Putamen (tissue), 1 donor: ENCODE data around the gene VDR.

ENCODE experiments used
- DNase-seq: peaks from one replicate; pipeline ENCODE4 v3.0.0-alpha.2; 2016; ENCODE audit warnings: low spot score

VDR gene

DNA sequence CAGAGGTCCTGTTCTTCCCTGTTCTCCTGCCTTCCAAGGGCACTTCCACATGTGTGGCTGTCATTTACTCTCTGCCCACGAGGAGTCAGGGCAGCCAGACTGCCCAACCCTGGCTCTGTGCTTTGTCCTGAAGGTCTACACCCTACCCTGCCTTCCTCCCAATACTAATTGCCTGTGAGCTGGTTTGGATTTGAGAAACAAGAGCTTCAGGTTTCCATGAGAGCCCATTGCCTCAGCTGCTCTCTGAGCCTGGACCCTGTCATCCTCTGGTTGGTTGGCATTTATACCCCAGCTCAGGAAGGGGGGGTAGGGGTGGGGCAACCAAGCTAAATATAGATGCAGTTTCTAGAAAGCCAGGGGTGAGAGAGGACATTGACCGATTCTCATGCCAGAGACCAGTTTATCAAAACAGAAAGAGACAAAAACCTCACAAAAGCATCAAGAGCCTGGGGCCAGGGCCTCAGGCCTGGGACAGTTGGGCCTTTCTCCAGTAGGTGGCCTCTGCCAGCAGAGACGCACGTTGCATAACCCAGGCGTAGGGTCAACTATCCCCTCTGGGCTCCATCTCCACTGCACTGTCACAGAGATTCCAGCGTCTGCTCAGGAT is 34.5 kb downstream of the VDR start:
- DNase-seq, result no peak

DNA sequence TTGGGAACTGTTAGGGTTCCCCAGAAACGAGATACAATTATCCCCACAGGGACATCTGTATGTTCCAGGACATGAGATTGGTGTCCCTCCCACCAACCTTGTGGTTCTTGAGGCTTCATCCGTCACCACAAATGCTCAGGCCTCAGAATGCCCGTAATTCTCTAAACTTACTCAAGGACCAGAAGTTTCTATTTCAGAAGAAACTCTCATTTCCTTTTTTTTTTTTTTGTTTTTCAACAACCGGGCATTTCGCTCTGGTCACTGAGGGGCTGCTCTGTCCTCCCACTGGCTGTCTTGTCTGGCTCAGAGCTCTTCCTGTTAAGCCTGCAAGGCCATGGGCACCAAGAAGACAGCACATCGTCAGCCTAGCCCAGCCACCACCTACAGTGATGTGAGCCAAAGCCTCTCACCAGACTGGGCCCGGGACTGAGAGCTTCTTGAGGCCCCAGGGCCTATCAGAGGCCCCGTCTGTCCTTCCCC is 36.2 kb downstream of the VDR start:
- no peak for DNase-seq

DNA sequence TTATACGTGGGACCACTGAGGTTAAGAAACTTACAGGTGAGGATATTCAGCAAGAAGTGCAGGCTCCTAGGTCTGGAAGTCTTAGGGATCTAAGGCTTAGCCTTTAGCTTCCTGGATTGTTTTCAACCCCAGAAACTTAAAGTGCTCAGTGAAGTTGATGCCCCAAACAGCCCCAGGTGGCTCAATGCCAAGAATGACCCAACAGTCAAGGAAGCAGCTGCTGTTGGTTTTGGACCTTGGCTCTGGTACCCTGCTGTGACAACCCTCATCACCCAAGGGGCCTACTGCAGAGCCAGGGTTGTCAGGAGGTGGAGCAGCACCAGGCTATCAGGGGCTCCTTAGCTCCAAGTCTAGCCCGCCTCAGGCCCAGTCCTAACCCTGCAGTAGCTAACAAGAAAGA is 36.8 kb downstream of the VDR start:
- DNase-seq, result no peak

DNA sequence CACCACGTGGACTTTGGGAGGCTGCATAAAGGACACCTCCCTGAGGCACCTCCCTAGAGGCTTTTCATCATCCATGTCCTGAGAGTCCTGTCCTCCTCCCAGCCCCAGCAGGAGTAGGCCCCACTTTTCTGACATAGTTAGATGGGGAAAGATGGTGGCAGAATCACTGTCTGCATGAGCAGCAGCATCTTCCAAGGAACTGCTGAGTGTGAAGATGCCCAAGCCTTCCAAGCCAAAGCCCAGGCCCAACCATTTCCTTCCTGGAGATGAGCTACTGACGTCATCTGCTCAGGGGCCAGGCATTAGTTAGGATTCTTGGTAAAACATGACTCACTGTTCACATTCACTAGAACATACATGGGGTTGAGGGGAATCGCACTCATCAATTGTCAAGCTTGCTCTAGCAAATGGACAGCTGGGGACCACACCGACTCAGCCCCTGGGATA is 37.3 kb downstream of the VDR start:
- DNase-seq, result no peak

DNA sequence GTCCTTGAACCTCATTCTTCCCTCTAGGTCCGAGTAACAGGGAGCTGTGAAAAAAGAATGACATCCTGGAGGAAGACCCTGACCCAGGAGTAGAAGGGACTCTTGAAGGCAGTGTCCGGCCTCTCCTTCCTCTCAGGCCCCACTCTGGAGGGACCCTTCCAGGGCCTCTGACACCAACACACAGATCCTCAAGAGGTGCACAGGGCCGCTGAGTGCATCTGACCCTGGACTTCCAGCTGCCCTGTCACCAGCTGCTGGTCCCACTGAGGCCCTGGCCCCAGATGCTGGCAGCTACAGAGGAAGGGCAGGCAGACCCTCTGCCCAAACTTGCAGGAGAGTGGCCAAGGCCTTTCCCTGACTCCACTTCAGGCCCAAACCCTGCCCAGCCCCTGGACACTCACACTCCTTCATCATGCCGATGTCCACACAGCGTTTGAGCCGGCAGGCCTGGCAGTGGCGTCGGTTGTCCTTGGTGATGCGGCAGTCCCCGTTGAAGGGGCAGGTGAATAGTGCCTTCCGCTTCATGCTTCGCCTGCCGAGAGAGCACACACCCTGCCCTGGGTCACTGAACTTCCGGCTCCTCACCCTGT is 40.1 kb downstream of the VDR start:
- no peak for DNase-seq

DNA sequence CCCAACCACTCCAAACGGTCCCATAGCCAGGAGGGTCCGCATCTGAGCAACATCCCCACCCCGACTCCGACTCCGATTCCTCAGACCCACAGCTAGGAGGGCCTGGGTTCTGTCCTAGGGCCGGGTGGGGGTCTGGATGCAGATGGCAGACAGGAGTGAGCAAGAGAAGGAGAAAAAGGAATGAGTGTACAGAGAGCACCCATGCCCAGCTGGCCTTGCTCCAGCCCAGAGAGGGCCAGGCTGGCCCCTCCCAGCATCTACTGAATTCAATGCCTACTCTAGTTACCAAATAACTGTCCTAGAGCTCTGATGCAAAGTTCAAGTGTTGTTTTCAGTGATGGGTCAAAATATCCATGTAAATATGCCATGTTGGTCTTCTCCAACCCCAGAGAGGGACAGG is 40.8 kb downstream of the VDR start:
- no peak for DNase-seq

DNA sequence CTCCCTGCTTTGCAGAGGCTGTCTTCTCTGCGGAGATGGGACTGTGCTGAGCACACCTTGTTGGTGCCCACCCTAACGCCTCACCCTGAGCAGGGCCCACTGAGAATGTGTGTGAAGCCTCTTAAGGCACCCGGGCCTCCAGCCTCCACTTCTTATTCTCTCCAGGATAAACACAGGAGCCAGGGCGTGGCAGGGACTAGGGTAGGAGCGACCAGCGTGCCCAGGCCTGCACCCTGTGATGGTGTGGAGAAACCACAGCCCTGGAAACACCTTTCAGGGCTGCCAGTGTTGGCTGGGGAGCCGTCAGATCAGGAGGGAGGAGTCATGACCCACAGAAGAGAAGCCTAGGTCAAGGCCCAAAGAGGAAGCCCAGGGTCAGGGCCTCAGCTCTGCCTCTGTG is 41.3 kb downstream of the VDR start:
- DNase-seq, result no peak

DNA sequence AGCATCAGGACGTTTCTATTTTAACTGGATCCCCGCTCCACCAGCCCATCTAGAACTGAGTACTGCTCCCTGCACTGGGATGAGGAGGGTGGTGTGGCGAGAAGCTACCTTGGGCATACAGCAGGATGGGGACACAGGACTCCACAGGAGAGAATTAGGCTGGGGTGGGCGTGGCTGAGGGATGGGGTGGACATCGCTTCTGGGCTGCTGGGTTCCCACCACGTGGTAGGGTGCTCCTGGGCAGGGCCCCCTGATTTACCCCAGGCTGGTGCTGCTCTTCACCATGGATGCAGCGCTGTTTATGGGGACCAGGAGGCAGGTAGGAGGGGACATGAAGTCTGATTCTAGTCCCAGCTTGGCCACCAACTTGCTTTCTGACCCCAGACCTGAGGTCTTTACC is 41.9 kb downstream of the VDR start:
- no peak for DNase-seq

DNA sequence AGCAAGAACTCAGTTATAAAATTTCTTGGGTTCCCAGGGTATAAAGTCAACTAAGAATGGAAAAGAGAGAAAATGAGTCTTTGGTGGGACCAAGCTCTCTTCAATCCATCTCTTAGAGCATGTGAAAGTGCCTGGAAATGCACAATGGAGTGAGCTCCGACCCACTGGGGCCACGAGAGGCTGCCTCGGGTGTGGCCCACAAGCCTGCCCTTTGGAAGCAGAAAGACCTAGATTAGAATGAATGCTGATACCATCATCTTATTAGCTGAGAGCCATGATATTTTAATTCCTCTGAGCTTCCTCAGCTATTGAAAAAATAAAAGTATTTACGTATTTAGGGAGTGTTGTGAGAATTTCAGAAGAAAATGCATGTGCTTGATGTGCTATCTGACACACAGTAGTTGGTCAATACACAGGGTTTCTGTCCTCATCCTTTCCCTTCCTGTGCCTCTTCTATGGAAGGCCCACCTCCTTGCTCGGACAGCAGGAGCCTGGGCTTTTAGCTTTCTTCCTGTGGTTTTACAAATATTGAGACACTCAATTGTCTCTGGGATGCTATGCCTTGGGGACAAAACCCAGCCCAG is 42.5 kb downstream of the VDR start:
- no peak for DNase-seq

DNA sequence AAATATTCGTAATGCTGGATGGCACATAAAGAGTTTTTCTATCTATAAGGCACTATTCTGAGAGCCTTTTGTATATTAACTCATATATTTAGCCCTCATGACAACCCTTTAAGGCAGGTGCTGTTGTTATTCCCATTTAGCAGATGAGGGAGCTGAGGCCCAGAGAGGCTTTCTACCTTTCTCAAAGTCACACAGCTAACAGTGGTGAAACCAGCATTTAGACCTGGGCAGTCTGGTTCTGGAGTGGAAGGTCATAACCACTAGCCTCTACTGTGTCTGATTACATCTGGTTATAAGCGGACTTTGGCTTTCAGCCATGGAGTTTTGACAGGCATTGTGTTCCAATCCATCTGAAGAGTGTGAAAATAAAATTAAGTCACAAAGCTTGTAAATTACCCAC is 43.9 kb downstream of the VDR start:
- DNase-seq, result no peak

DNA sequence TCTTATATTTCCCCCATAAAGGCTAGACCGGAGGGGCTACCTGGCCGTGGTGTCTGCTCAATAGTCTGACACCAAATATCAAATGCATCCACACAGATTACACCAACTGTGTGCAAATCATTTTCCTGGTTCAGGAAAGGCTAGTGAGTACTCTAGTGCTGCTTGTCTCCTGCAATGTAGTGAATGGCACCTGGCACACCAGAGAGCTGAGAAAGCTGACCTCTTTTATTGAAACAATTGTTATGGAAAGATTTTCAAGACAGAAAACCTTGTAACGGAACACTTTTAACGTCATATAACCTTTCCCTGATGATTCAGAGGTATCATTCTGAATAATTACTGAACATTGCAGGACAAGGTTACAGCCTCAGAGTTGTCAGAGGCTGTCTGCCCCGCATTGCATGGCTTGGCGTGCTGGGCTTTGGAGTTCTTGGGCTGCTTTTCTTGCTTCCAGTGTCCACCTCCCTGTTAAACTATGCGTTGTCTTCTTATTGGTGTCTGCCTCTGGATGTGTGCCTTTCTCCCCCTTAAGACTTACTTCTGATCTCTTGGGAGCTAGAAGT is 44.4 kb downstream of the VDR start:
- no peak for DNase-seq

DNA sequence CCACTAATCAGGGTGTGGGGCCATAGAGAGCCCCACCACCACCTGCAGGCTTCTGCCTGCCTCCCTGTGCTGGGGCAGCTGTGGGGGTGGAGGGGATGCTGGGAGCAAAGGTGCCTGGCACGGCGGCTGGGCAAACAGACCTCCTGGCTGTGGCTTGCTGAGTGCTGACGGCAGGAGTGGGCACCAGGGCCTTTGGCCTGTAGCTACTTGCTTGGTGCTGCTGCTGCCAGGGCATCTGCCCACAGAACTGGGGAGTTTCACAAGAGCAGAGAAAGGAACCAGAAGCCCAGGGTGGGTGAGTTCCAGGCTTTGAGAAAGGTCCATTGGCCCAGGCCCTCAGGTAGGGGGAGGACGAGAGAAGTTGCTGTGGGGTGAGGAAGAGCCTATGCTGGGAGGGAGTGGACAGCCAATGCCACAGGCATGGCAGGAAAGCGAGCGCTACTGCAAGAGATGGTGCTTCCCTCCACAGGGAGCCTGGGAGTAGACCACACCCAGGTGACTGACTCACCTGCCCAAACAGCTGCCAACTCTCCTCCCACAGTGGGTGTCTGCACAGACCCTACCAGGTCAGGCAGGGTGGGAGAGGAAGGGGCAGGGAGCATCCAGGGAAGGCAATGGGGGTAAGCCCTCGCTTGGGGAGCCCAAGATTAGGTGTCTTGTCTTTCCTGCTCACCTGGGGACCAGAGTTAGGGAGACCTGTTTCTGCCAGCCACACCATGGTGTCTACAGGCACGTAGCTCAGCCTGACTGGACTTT is 46.1 kb downstream of the VDR start:
- no peak for DNase-seq

DNA sequence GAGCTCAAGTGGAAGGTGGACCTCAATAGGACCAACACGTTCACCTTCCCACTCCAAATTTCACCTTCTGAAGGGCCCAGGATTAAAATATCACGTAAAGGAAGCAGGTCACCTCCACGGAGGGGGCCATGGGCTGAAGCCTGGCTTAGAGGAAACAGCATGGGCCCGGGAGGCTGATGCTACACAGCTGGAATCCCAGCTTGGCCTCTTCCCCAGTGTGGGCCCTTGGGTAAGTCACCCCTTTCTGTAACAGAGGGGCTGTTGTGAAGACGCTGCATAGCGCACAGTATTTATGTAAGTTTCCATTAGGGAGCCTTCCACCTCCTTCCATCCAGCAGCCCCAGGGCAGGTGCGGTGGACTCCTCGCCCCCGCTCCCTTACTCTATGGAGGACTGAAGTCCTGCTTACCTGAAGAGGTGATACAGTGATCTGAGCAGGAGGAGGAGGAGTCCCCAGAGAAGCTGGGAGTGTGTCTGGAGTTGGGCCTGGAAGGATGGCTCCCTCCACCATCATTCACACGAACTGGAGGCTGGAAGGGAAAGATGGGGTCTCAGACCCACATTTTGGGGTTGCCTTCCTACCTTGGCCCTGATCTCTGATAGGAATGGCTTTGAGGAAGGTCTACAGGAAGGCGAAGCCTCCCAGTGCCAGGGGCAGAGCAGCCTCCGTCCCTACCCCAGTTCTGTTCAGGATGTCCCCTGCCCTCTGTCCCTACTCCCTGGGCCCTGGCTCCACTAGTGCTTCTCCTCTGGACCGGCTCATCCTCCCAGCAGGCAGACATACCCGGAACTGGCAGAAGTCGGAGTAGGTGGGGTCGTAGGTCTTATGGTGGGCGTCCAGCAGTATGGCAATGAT is 47.8 kb downstream of the VDR start:
- DNase-seq, result no peak

DNA sequence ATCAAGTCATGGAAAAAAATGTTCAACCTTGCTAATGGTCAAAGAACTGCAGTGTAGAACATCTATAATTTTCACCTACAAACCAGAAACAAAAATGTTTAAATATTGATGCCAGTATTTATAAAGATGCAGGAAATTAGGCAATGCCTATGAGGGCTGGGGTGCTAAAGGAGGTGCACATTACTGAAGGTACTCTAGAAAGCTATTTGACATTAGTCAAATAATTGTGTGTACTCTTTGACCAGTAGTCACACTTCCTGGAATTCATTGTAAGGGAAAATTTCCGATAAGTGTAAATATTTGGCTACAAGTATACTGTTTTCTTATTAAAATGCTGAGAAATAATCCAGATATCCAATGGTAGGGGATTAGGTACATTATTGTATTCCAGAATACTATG is 48.7 kb downstream of the VDR start:
- no peak for DNase-seq

DNA sequence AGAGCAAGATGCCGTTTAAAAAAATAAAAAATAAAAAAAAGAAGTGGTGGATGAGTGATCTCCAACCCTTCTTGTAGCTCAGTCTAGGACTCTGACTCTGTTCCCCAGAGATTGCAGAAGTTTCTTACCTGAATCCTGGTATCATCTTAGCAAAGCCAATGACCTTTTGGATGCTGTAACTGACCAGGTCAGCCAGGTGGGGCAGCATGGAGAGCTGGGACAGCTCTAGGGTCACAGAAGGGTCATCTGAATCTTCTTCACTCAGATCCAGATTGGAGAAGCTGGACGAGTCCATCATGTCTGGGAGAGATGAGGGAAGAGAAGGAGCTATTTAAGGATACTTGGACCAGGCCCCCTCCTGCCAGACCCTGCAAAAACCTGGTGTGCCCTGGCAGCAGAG is 49.3 kb downstream of the VDR start:
- DNase-seq, result no peak

DNA sequence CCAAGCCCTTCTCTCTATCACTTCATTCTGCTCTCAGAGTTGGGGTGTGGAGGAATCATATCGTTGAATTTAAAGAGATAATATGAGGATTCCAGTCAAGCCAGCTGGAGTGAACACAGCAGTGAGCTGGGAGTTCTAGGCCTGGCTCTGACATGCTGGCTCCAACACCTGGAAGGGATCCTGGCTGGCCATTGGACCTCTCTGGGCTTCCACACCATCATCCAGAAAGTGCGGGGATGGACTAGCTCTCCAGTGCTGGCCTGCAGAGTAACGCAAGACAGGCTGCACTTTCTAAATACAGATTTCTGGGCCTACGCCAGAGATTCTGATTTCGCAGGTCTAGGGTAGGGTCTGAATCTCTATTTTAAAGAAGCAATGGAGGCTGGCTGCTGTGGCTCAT is 50.3 kb downstream of the VDR start:
- no peak for DNase-seq

DNA sequence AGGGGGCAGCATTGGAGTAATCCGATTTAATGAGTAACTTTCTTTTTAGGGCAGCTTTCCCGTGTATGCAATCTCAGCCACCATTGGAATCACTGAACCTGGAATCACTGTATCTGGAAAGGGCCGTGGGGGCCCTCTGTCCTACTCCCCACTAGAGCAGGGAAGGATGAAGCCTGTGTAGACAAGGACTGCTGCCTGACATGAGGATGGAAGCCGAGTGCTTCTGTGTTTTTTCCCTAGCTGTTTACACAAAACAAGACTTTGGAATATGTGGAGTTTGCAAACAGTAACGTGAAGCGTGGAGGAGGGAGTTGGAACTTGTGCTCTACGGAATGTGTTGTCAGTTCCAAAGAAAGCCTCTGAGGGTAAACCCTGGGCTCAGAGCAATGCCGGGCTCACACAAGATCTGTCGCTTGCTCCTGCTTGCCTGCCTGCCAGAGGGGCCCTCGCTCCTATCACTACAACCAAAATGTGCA is 52.7 kb downstream of the VDR start:
- no peak for DNase-seq

DNA sequence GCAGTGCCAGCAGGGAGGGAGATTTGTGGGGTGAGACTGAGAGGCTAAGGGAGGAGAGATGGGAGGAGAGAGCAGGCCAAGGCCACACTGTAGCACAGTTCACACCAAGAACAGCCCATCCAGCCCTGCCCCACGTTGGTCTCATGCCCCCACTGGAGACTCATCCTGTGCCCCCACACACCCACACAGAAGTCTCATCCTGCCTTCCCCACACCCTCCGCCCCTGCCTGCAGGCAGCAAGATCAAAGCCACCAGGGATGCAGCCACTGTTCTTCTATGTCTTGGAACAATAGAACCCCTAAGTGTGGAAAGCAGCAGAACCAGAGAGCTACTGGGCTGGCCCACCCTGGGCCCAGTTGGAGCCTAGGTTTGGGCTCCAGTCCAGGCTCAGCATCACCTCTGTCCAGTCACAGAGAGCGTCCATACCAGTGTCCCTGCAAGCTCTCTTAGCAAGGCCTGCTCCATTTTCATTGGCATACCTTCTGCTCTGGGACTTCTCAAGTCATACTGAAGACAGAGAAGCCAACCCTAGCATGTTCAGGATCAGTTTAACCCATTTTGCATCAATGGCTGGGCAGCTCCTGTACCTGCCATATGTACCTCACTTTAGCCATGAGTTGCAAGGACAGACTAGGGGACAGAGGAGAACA is 53.4 kb downstream of the VDR start:
- no peak for DNase-seq

DNA sequence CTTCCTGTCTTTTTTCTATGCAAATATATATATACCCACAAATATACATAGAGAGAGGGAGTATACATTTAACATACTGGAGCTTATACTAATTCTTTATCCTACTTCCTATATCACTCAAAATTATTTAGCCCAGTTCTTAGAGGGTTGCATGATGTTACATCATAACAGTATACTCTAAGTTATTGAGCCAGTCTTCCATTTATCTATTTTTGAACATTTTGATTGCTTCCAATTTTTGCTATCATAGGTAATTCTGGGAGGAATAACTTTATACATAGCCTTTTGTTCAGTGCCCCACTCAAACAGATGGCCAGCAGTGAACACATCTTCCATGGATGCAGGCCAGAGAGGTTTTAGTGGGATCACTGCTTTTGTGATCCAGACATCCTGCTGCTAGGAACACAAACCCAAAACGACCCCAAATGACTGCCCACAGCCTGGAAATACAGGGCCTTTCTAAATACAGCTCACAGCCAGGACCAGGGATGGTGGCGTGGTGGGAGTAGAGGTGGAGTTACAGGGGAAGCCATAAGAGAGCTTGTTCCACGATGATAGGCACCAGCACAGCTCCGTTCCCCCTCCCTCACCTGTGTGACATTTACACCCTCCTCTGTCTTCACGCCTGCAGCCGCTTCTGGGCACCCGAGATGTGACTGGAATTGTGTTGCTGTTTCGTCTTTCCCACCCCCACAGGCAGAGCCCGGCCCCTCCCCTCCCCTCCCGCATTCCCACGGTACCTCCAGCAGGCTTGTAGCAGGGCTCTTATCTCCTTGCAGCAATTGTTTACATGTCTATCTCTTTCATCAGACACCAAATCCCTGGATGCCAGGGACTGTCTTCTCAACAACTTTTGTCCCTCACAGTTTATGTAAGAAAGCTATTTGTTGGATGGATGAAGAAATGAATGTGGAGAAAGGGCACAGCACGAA is 54.4 kb downstream of the VDR start:
- no peak for DNase-seq

DNA sequence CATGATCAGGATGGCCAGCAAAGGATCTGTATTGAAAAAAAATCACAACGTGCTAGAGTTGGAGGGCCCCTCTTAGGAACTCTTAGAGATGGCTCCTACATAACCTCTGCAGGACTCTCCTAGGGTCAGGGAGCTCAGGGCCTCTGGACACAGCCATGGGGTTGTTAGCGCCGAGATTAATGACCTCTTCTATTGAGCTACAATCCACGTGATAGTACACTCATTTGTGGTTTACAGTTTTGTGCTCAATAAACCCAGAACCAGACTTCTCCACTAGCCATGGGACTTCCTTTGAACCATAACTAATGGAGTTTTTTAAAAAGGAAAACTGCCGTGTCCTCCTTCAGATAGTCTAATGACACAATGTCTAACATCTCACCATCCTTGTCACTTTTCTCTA is 55.5 kb downstream of the VDR start:
- no peak for DNase-seq
